Measurements from ENCODE around the gene SAPCD2.

The SAPCD2 gene

GRCh38 chr9:137110911-137111787 lies 40.8 kb upstream of the SAPCD2 start:
- H3K4me3 ChIP-seq (ENCODE audit: low read length): no peak overlapping the region
- no peak for DNase-seq (ENCODE audit: low read depth)
- no peak for TF ChIP-seq CTCF (IDR thresholded peaks at IDR 0.05; ENCODE audit: insufficient read depth, low read depth, low read length, missing control alignments)

- no peak for TF ChIP-seq CTCF (IDR thresholded peaks at IDR 0.05; ENCODE audit: insufficient read depth, low read depth, low read length, missing control alignments)
- no peak for DNase-seq (ENCODE audit: low read depth)
- no peak overlapping the region for H3K4me3 ChIP-seq (ENCODE audit: low read length)
These were observed 40.0 kb upstream of the SAPCD2 start for GRCh38 chr9:137110147-137110910.

- DNase-seq (ENCODE audit: low read depth): no peak
- TF ChIP-seq CTCF (IDR thresholded peaks at IDR 0.05; ENCODE audit: insufficient read depth, low read depth, low read length, missing control alignments): no peak
- H3K4me3 ChIP-seq (ENCODE audit: low read length): no peak overlapping the region
These were observed 39.1 kb upstream of the SAPCD2 start for GRCh38 chr9:137109250-137110146.

GRCh38 chr9:137108608-137109249 lies 38.4 kb upstream of the SAPCD2 start:
- TF ChIP-seq CTCF (IDR thresholded peaks at IDR 0.05; ENCODE audit: insufficient read depth, low read depth, low read length, missing control alignments): no peak
- no peak overlapping the region for H3K4me3 ChIP-seq (ENCODE audit: low read length)
- no peak for DNase-seq (ENCODE audit: low read depth)

- no peak for DNase-seq (ENCODE audit: low read depth)
- H3K4me3 ChIP-seq (ENCODE audit: low read length): no peak overlapping the region
- TF ChIP-seq CTCF (IDR thresholded peaks at IDR 0.05; ENCODE audit: insufficient read depth, low read depth, low read length, missing control alignments): no peak
These were observed 37.6 kb upstream of the SAPCD2 start for GRCh38 chr9:137107982-137108381.

- DNase-seq (ENCODE audit: low read depth): no peak
- no peak for TF ChIP-seq CTCF (IDR thresholded peaks at IDR 0.05; ENCODE audit: insufficient read depth, low read depth, low read length, missing control alignments)
- H3K4me3 ChIP-seq (ENCODE audit: low read length): no peak overlapping the region
These were observed 37.1 kb upstream of the SAPCD2 start for GRCh38 chr9:137107312-137107921.

All from epithelial cell of esophagus (primary cell).